Body of pancreas (tissue), 4 donors: ENCODE data around the gene CADM4.

Experiments used
- POLR2A ChIP-seq, 3 donors: fragments of 450-650 bp; IDR thresholded peaks; one replicate each; pipeline ENCODE4 v1.6.1; 2016; ENCODE audit warnings: antibody characterized with exemption in 3 of 3, mild to moderate bottlenecking in 2 of 3
- TF ChIP-seq, protein P1 (sequence below), 7 experiments: fragments of 450-650 bp in 4 of 7; fragments of 200-600 bp in 3 of 7; sonication (generic) in 3 of 7; IDR thresholded peaks; one replicate each; pipeline ENCODE4 v1.5.1; 2016 to 2019; ENCODE audit warnings: antibody characterized with exemption in 7 of 7

DNA sequence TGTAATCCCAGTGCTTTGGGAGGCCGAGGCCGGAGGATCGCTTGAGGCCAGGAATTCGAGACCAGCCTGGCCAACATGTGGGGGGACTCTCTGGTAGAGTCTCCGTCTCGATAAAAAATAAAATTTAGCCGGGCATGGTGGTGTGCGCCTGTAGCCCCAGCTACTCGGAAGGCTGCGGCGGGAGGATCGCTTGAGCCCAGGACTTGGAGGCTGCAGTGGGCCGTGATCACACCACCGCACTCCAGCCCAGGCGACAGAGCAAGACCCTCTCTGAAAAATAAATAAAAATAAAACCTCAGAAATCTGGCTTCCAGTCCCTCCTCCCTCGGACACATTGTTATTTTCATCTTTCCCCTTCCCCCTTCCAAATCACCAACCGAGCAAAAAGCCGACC, 44.0 kb downstream of the CADM4 start:
- TF ChIP-seq, protein P1, sequence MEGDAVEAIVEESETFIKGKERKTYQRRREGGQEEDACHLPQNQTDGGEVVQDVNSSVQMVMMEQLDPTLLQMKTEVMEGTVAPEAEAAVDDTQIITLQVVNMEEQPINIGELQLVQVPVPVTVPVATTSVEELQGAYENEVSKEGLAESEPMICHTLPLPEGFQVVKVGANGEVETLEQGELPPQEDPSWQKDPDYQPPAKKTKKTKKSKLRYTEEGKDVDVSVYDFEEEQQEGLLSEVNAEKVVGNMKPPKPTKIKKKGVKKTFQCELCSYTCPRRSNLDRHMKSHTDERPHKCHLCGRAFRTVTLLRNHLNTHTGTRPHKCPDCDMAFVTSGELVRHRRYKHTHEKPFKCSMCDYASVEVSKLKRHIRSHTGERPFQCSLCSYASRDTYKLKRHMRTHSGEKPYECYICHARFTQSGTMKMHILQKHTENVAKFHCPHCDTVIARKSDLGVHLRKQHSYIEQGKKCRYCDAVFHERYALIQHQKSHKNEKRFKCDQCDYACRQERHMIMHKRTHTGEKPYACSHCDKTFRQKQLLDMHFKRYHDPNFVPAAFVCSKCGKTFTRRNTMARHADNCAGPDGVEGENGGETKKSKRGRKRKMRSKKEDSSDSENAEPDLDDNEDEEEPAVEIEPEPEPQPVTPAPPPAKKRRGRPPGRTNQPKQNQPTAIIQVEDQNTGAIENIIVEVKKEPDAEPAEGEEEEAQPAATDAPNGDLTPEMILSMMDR (IDR thresholded peaks at IDR 0.05), result no peak
- TF ChIP-seq POLR2A (IDR thresholded peaks at IDR 0.05), result no peak
